HL-60 (cell line): ENCODE data around the gene BCL2.

Experiments used
- GABPA ChIP-seq: IDR thresholded peaks from 2 replicates; pipeline ENCODE4 v1.6.1; 2012; ENCODE audit warnings: low read depth
- POLR2AphosphoS5 ChIP-seq: IDR thresholded peaks from 2 replicates; pipeline ENCODE4 v1.6.1; 2012; ENCODE audit warnings: low read depth
- REST ChIP-seq: IDR thresholded peaks from 2 replicates; pipeline ENCODE4 v1.6.1; 2012; ENCODE audit warnings: low read depth; ENCODE audit not compliant: insufficient replicate concordance
- SPI1 ChIP-seq: IDR thresholded peaks from 2 replicates; pipeline ENCODE4 v1.6.1; 2012; ENCODE audit warnings: low read depth, mild to moderate bottlenecking, borderline replicate concordance
- TF ChIP-seq, protein P1 (sequence below): IDR thresholded peaks from one replicate; pipeline ENCODE4 v1.5.1; 2011; ENCODE audit warnings: low read length, control low read depth, inconsistent platforms; ENCODE audit not compliant: insufficient read depth

- TF ChIP-seq, protein P1, sequence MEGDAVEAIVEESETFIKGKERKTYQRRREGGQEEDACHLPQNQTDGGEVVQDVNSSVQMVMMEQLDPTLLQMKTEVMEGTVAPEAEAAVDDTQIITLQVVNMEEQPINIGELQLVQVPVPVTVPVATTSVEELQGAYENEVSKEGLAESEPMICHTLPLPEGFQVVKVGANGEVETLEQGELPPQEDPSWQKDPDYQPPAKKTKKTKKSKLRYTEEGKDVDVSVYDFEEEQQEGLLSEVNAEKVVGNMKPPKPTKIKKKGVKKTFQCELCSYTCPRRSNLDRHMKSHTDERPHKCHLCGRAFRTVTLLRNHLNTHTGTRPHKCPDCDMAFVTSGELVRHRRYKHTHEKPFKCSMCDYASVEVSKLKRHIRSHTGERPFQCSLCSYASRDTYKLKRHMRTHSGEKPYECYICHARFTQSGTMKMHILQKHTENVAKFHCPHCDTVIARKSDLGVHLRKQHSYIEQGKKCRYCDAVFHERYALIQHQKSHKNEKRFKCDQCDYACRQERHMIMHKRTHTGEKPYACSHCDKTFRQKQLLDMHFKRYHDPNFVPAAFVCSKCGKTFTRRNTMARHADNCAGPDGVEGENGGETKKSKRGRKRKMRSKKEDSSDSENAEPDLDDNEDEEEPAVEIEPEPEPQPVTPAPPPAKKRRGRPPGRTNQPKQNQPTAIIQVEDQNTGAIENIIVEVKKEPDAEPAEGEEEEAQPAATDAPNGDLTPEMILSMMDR: no peak
- no peak for TF ChIP-seq POLR2AphosphoS5
- no peak for TF ChIP-seq GABPA
- no peak; the same call in 1 of the 2 replicates for TF ChIP-seq SPI1
- TF ChIP-seq REST: no peak
Measured at GRCh38 chr18:63314062-63314790, 5.3 kb downstream of the BCL2 start.
